HG03442 (cell line): ENCODE data around the gene SPAG9.

Experiments
- ATAC-seq: cut with Tn5 transposase; IDR thresholded peaks from one replicate; pipeline ENCODE4 v1.9.1; 2021; ENCODE audit warnings: mild to moderate bottlenecking, moderate library complexity; ENCODE audit not compliant: unreplicated experiment

Gene SPAG9

GRCh38 chr17:51005768-51006167 is 114.9 kb downstream of the SPAG9 start:
- ATAC-seq = no peak

- no peak for ATAC-seq
Observed at GRCh38 chr17:51004249-51004648, 116.4 kb downstream of the SPAG9 start.

GRCh38 chr17:51000835-51001638 is 119.6 kb downstream of the SPAG9 start:
- no peak for ATAC-seq

GRCh38 chr17:50995668-50996067 is 125.0 kb downstream of the SPAG9 start:
- ATAC-seq = no peak

GRCh38 chr17:50993544-50993943 is 127.1 kb downstream of the SPAG9 start:
- ATAC-seq = no peak

DNA sequence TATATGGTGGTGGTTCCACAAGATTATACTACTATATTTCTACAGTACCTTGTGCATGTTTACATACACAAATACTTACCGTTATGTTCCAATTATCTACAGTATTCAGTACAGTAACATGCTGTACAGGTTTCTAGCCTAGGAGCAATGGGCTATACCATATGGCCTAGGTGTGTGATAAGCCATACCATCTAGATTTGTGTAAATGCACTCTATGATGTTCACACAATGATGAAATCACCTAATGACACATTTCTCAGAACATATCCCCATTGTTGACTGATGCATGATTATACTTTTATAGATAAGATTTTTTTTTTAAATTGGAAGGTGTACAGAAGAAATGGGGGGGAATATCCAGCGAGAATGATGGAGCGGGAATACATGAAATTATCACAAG is 131.5 kb downstream of the SPAG9 start:
- ATAC-seq = no peak

- no peak for ATAC-seq
Observed at GRCh38 chr17:50988427-50988826, 132.2 kb downstream of the SPAG9 start.

DNA sequence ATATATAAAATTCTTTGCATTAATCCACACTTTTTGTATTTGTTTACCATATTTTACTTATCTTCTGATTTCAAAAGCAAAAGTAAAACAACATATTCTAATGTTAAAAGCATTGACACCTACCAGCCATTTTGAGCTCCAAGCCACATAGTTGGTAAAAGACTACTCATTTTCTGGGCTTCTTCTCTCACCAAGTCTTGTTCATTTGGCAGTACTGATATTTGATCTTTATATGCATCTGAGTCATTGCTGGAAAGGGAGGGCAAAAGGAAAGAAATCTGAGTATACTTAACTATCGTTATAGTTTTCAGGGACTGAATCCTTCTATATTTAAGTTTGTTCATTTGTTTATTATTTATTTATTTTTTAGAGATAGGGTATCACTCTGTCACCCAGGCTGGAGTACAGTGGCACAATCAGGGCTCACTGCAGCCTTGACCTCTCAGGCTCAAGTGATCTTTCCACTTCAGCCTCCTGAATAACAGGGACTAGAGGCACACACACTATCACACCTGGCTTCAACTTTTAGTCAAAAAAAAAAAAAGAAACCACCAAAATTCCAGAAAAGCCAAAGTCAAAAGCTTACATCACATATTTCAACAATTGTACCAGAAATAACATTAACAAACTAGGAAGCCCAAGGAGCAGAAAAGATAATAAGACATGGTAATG is 133.5 kb downstream of the SPAG9 start:
- no peak for ATAC-seq

- no peak for ATAC-seq
Observed at GRCh38 chr17:50981279-50981678, 139.4 kb downstream of the SPAG9 start.

DNA sequence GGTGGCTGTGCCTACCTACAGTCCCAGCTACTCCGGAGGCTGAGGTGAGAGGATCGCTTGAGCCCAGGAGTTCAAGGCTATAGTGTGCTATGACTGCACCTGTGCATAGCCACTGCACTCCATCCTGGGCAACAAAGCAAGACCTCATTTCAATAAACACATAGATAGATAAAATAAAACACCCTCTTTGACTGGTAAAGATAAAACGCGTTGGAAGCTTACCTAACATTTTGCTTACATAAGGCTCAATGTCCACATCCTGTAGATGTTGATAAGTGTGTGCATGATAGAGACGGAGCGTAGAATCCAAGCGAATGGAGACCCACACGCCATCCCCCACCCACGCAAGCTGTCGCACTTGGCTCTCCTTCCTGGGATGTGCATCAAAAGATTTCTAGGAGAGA is 141.1 kb downstream of the SPAG9 start:
- ATAC-seq = no peak

GRCh38 chr17:50977487-50978159 is 143.0 kb downstream of the SPAG9 start:
- no peak for ATAC-seq

DNA sequence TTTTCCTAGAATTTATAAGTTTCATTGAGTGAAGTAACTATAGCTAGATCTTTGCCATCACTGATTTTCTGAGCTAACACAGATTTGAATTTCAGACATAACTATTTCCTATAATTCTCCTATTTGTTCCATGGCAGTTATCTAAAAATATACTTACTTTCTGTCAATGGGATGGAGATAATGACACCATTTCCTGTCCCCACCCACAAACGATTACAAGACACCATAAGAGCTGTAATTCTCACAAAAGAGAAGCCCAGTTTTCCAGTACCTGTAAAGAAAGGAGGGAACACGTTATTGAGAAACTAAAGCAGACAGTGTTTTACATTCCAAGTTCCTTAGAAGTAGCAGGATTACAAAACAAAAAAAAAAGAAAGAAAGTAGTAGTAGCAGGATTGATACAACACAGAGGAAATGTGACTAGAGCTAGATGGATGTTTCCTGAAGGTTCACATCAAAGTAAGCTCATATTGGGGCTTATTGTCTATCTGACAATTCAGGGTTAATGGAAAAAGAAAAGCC is 143.7 kb downstream of the SPAG9 start:
- no peak for ATAC-seq

- no peak for ATAC-seq
Observed at GRCh38 chr17:50973557-50974494, 146.8 kb downstream of the SPAG9 start.

DNA sequence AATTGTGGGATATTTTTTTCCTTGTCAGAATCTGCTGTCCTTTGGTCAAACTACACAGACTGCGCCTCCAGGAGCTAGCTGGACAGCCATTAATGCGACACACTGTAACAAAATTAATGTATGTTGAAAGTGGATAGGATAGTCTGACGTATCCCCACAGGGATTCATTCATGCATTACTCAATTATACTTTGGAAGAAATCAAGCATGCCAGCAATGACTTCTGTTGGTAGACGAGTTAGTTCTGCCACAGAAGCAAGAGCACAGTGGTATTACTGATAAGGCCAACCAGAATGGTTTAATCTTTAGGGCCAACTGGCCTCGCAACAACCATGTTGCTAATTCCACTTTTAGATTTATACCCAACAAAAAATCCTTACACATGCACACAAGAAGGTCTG is 148.1 kb downstream of the SPAG9 start:
- ATAC-seq = no peak

- ATAC-seq = no peak
Observed at GRCh38 chr17:50967795-50968194, 152.9 kb downstream of the SPAG9 start.

DNA sequence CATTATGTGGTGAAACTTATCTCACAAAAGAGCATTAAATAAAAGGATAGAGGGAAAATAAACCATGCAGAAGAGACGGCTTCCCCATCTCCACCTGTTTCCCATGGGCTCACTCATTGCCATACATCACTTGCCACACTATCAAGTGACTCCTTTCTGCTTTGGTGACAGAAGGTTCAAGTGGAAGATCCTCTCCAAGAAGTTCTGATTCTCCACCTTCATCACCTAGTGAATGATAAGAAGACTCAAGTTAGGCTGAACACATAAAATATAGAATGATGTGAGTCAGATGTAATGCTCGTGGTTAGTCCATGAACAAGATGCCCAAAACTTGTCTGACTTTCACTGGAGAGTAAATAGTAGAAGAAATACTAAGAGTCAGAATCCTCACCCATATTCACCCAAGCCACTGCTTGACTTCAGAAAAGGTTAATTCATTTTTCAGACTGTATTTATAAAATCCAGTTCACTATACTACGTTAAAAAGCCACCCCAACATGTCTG is 154.5 kb downstream of the SPAG9 start:
- peak; percentile 46 for ATAC-seq

DNA sequence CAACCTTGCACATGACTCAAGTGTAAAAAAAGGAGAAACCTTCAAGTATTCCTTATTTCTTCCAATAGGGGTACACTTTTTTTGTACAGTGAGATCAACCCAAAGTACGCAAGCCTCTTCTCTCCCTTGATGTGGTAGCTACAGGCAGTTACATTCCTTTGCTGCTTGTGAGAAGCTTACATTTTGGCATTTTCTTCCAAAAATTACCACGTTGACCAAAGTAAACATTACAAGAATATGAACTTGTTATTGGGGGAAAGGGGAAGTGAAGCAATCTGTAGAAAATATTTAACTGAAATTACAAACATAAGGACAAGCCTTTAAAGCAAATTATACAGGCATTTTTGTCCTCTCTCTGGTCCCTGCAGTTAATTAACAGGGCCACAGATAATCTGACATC is 157.5 kb downstream of the SPAG9 start:
- no peak for ATAC-seq

- no peak for ATAC-seq
Observed at GRCh38 chr17:50961282-50962220, 159.1 kb downstream of the SPAG9 start.

- ATAC-seq = no peak
Observed at GRCh38 chr17:50959341-50959740, 161.3 kb downstream of the SPAG9 start.
